IMR-90 (cell line): ENCODE results near the gene DOCK10. TPM values are rescaled to one million over a fixed set of nuclear protein-coding genes. Genes with fewer than 3 reads are reported as not detected.

ENCODE experiments used
- ATAC-seq: fragments of 200-7000 bp; cut with Tn5 transposase; 2 replicates; pipeline ENCODE4 v1.9.1; 2020; ENCODE audit warnings: low read depth, mild to moderate bottlenecking, moderate library complexity
- BruUV-seq: library from RNA; stranded (reverse); fragments of 400-500 nt; replicated peaks from 2 replicates; lab custom pipeline; 2021; lab: Mats Ljungman, UMichigan
- CTCF ChIA-PET: fragments of 300-600 bp; formaldehyde crosslinking; extraction: SDS; loops from one replicate; lab custom pipeline; 2021; ENCODE audit warnings: antibody characterized with exemption; lab: Yijun Ruan, JAX
- POLR2A ChIA-PET: fragments of 300-600 bp; sonication (Branson Sonifier 250); formaldehyde crosslinking; loops from one replicate; lab custom pipeline; 2022; ENCODE audit warnings: antibody characterized with exemption; ENCODE audit not compliant: unreplicated experiment; lab: Charles Lee
- DNase-seq: peaks from one replicate; pipeline ENCODE4 v3.0.0; 2013
- H2AFZ ChIP-seq: replicated peaks from 2 replicates; pipeline ENCODE3; 2013; ENCODE audit warnings: low read length, mild to moderate bottlenecking; ENCODE audit not compliant: poor library complexity
- H2AK5ac ChIP-seq: 2 replicates; pipeline ENCODE4 v1.6.1; 2013; ENCODE audit warnings: low read depth, low read length, inconsistent platforms
- H2AK9ac ChIP-seq: replicated peaks from 2 replicates; pipeline ENCODE3; 2013; ENCODE audit warnings: mild to moderate bottlenecking, low read depth, low read length, moderate library complexity; ENCODE audit not compliant: poor library complexity
- H2BK120ac ChIP-seq: 2 replicates; pipeline ENCODE4 v1.6.1; 2013; ENCODE audit warnings: low read depth, low read length, inconsistent platforms
- H2BK15ac ChIP-seq: 3 replicates; pipeline ENCODE4 v1.6.1; 2013; ENCODE audit warnings: low read depth, low read length, inconsistent platforms
- H2BK20ac ChIP-seq: 2 replicates; pipeline ENCODE4 v1.6.1; 2013; ENCODE audit warnings: low read depth, mild to moderate bottlenecking, inconsistent platforms, low read length, moderate library complexity
- H2BK5ac ChIP-seq: 2 replicates; pipeline ENCODE4 v1.6.1; 2013; ENCODE audit warnings: mild to moderate bottlenecking, low read depth, low read length, inconsistent platforms; ENCODE audit not compliant: poor library complexity, severe bottlenecking
- H3K14ac ChIP-seq: replicated peaks from 2 replicates; pipeline ENCODE4 v1.6.1; 2013; ENCODE audit warnings: low read depth, low read length, inconsistent platforms
- H3K18ac ChIP-seq: 2 replicates; pipeline ENCODE4 v1.6.1; 2013; ENCODE audit warnings: low read depth, low read length, control low read depth
- H3K23ac ChIP-seq: 2 replicates; pipeline ENCODE4 v1.6.1; 2013; ENCODE audit warnings: low read depth, low read length, inconsistent platforms
- H3K27ac ChIP-seq: 2 replicates; pipeline ENCODE4 v1.5.1; 2013; ENCODE audit warnings: mild to moderate bottlenecking, control low read depth, low read length; ENCODE audit not compliant: insufficient read depth
- H3K27me3 ChIP-seq: 2 replicates; pipeline ENCODE4 v1.6.1; 2013; ENCODE audit warnings: low read length; ENCODE audit not compliant: control insufficient read depth, insufficient read depth
- H3K36me3 ChIP-seq: 2 replicates; pipeline ENCODE4 v1.6.1; 2013; ENCODE audit warnings: low read length, mixed read lengths; ENCODE audit not compliant: control insufficient read depth, insufficient read depth
- H3K4ac ChIP-seq: 2 replicates; pipeline ENCODE4 v1.6.1; 2013; ENCODE audit warnings: low read depth, low read length, inconsistent platforms
- H3K4me1 ChIP-seq: 2 replicates; pipeline ENCODE4 v1.6.1; 2013; ENCODE audit warnings: low read length, mixed read lengths; ENCODE audit not compliant: control insufficient read depth, insufficient read depth
- H3K4me2 ChIP-seq: 2 replicates; pipeline ENCODE4 v1.6.1; 2013; ENCODE audit warnings: low read depth, mild to moderate bottlenecking, control low read depth, low read length, moderate library complexity
- H3K4me3 ChIP-seq: 2 replicates; pipeline ENCODE4 v1.5.1; 2013; ENCODE audit warnings: low read depth, mild to moderate bottlenecking, control low read depth, low read length, moderate library complexity; ENCODE audit not compliant: insufficient read depth
- H3K56ac ChIP-seq: 2 replicates; pipeline ENCODE4 v1.6.1; 2013; ENCODE audit warnings: low read length, inconsistent platforms; ENCODE audit not compliant: insufficient read depth; ENCODE audit errors: extremely low read depth
- H3K79me1 ChIP-seq, 2 experiments: 2 replicates each; pipeline ENCODE4 v1.6.1; 2013; ENCODE audit warnings: low read length in 2 of 2, inconsistent platforms in 1 of 2, low read depth in 1 of 2
- H3K9ac ChIP-seq: 2 replicates; pipeline ENCODE4 v1.6.1; 2013; ENCODE audit warnings: low read depth, low read length, control low read depth
- H3K9me1 ChIP-seq: 2 replicates; pipeline ENCODE4 v1.6.1; 2013; ENCODE audit warnings: low read length, inconsistent platforms; ENCODE audit not compliant: insufficient read depth
- H3K9me3 ChIP-seq: 2 replicates; pipeline ENCODE4 v1.6.1; 2013; ENCODE audit warnings: low read length; ENCODE audit not compliant: control insufficient read depth, insufficient read depth
- H4K20me1 ChIP-seq: 2 replicates; pipeline ENCODE4 v1.6.1; 2013; ENCODE audit warnings: low read length, inconsistent platforms; ENCODE audit not compliant: insufficient read depth
- H4K5ac ChIP-seq: 2 replicates; pipeline ENCODE4 v1.6.1; 2013; ENCODE audit warnings: mild to moderate bottlenecking, low read depth, low read length, control low read depth
- H4K8ac ChIP-seq, 2 experiments: 2 replicates each; pipeline ENCODE4 v1.6.1; 2013; ENCODE audit warnings: low read depth in 2 of 2, low read length in 2 of 2, control low read depth in 1 of 2, inconsistent platforms in 1 of 2
- H4K91ac ChIP-seq: 2 replicates; pipeline ENCODE4 v1.6.1; 2013; ENCODE audit warnings: low read depth, low read length, inconsistent platforms; ENCODE audit not compliant: insufficient read depth
- FOS ChIP-seq: fragments of 150-350 bp; IDR thresholded peaks from 2 replicates; pipeline ENCODE4 v1.6.1; 2016; ENCODE audit warnings: low read depth, low read length
- MXI1 ChIP-seq: IDR thresholded peaks from 2 replicates; pipeline ENCODE4 v1.6.1; 2012; ENCODE audit warnings: low read depth, mild to moderate bottlenecking, low read length, moderate library complexity, borderline replicate concordance
- NFE2L2 ChIP-seq: fragments of 150-350 bp; IDR thresholded peaks from 2 replicates; pipeline ENCODE4 v1.6.1; 2016; ENCODE audit warnings: low read depth, mild to moderate bottlenecking, low read length
- WGBS, 2 experiments: methylation state at CpG; one replicate each; pipeline versions ENCODE4 v1.1.5 to v1.1.7; 2013; ENCODE audit warnings: missing lambda C conversion rate in 2 of 2; ENCODE audit not compliant: insufficient read length in 1 of 2; ENCODE audit errors: extremely low coverage in 2 of 2; 5-methylcytosine and 5-hydroxymethylcytosine counted together
- dilution Hi-C: fragments of 300-500 bp; cut with HindIII; formaldehyde crosslinking; loops from one replicate; pipeline ENCODE4 v1.14.3; 2018; ENCODE audit warnings: low sequenced_read_pairs; ENCODE audit not compliant: unreplicated experiment
- in situ Hi-C: fragments of 300-500 bp; cut with MboI; formaldehyde crosslinking; loops from 3 replicates; pipeline ENCODE4 v1.14.3; 2019; ENCODE audit warnings: low sequenced_read_pairs, inconsistent platforms, mixed read lengths
- intact Hi-C: fragments of 100-400 bp; cut with micrococcal nuclease; formaldehyde crosslinking; loops from 2 replicates; pipeline ENCODE4 v1.10.0; 2022
- polyA plus RNA-seq, 3 experiments: library from polyadenylated mRNA; depleted of rRNA; stranded (reverse); fragments of >200 nt; gene quantifications; 2 replicates each; pipeline ENCODE4 v1.2.3, GENCODE V29; 2012; ENCODE audit warnings: low replicate concordance in 1 of 3
- total RNA-seq: library from RNA; depleted of rRNA; stranded (reverse); fragments of >200 nt; gene quantifications from 2 replicates; pipeline ENCODE4 v1.2.3, GENCODE V29; 2012

The DOCK10 gene
- total and polyA plus RNA-seq, 2 of the 4 experiments (the other 2 are of a cell fraction): 58.6 to 75.3 TPM

- peak; percentile 76 for DNase-seq
- peak; percentile 54; the same call in 1 of the 2 replicates for TF ChIP-seq FOS
- TF ChIP-seq NFE2L2: no peak
- TF ChIP-seq MXI1: no peak
- Histone ChIP-seq H2AK5ac (no peak overlapping the region), H3K56ac (no peak overlapping the region), H3K4me1 (no peaks in the 10 kb centered on the region; the same call in 1 of the 2 replicates), H3K4me2 (no peak overlapping the region), H4K8ac (no peak overlapping the region), H3K4me3 (no peak overlapping the region), H3K27ac (no peak overlapping the region), H2BK120ac (peak overlapping the region; percentile 1; the same call in 1 of the 2 replicates), H3K23ac (no peak overlapping the region), H3K18ac (no peak overlapping the region), H3K36me3 (no peaks in the 10 kb centered on the region), H4K20me1 (no peaks in the 10 kb centered on the region), H3K14ac (peak overlapping the region; percentile 56; the same call in 1 of the 2 replicates), H3K9me3 (no peaks in the 10 kb centered on the region), H2AFZ (no peak overlapping the region), H2AK9ac (no peak overlapping the region), H2BK20ac (peak overlapping the region; percentile 18; the same call in 1 of the 2 replicates), H3K9me1 (no peaks in the 10 kb centered on the region), H4K5ac (no peak overlapping the region), H2BK5ac (no peak overlapping the region), H3K79me1 (no peaks in the 10 kb centered on the region), H2BK15ac (peak overlapping the region; percentile 36; the same call in 1 of the 3 replicates), H3K27me3 (no peaks in the 10 kb centered on the region), H3K4ac (no peak overlapping the region), H4K91ac (peak overlapping the region; percentile 40; the same call in 1 of the 2 replicates), H3K9ac (no peak overlapping the region)
- peak; percentile 95 for ATAC-seq
- no TSS peak for BruUV-seq
- intact Hi-C loops (no loop called here), in situ Hi-C loops (no loop called here), dilution Hi-C loops (no loop called here)
- ChIA-PET POLR2A (no interaction called here), CTCF (interaction anchor here (0.7 kb wide), 2 partner anchors 13 to 59 kb away, joined by 3 read pairs; no protein-coding TSS in a partner anchor)
- no CpG with 5 or more reads among the region's 2 CpGs for WGBS, 2 experiments
Measured at GRCh38 chr2:225056330-225057073, 14.2 kb upstream of the DOCK10 start.
